ENCODE results near the gene CTTNBP2NL. TPM values are rescaled to one million over a fixed set of nuclear protein-coding genes. Genes with fewer than 3 reads are reported as not detected.

Gene CTTNBP2NL
- total and polyA plus RNA-seq, 2 experiments from 2014 or later = 18.5 to 31.0 TPM

GRCh38 chr1:112436384-112437156, 40.6 kb downstream of the CTTNBP2NL start:
- Histone ChIP-seq H3K4me1 (ENCODE audit: insufficient read depth) (no peaks in the 10 kb centered on the region), H2AFZ (no peak overlapping the region), H3K36me3 (ENCODE audit: insufficient read depth) (no peaks in the 10 kb centered on the region), H3K27me3 (ENCODE audit: insufficient read depth) (no peaks in the 10 kb centered on the region), H3K4me3 (no peak overlapping the region), H3K79me2 (replicated peaks; ENCODE audit: insufficient read depth) (peaks cover 30% of the 10 kb centered on the region), H3K9me2 (ENCODE audit: insufficient read depth) (no peaks in the 10 kb centered on the region), H3K4me2 (no peak overlapping the region), H3F3A (replicated peaks; ENCODE audit: low read depth) (no peaks in the 10 kb centered on the region), H3K27ac (ENCODE audit: low read depth) (no peak overlapping the region), H4K20me1 (replicated peaks; ENCODE audit: insufficient read depth) (peaks cover 17% of the 10 kb centered on the region)
- Mint-ChIP-seq H3K36me3 (ENCODE audit: low read depth) (peaks cover 10% of the 10 kb centered on the region; the same call in 2 of the 3 replicates), H3K4me1 (no peaks in the 10 kb centered on the region), H3K4me3 (no peak overlapping the region), H3K9me3 (no peaks in the 10 kb centered on the region), H3K27me3 (ENCODE audit: insufficient read depth, low read depth, poor library complexity) (no peaks in the 10 kb centered on the region), H3K27ac (no peak overlapping the region)
- DNase-seq (ENCODE audit: low spot score) = no peak
- TF ChIP-seq JUNB (IDR thresholded peaks at IDR 0.05; ENCODE audit: unreplicated experiment) (no peak), NANOG (IDR thresholded peaks at IDR 0.05; ENCODE audit: borderline replicate concordance) (no peak), POLR2AphosphoS5 (IDR thresholded peaks at IDR 0.05; ENCODE audit: low read depth) (no peak), REST (IDR thresholded peaks at IDR 0.05; ENCODE audit: unreplicated experiment) (no peak), ZNF462 (CRISPR knock-in tag; IDR thresholded peaks at IDR 0.05) (no peak), CREB1 (CRISPR knock-in tag; IDR thresholded peaks at IDR 0.05; ENCODE audit: low read depth) (no peak), EZH2 (IDR thresholded peaks at IDR 0.05; ENCODE audit: low read depth, unreplicated experiment) (no peak), STAT1 (IDR thresholded peaks at IDR 0.05; ENCODE audit: unreplicated experiment) (no peak), CTCF (conservative IDR thresholded peaks at IDR 0.05; ENCODE audit: low read depth in 2 of 2) (no peak), EZH2phosphoT487 (IDR thresholded peaks at IDR 0.05; ENCODE audit: unreplicated experiment) (no peak), ZNF331 (CRISPR knock-in tag; IDR thresholded peaks at IDR 0.05; ENCODE audit: low read depth) (no peak), ETS1 (IDR thresholded peaks at IDR 0.05) (no peak), ZNF114 (CRISPR knock-in tag; IDR thresholded peaks at IDR 0.05) (no peak)
- ATAC-seq = no peak
